Measurements from ENCODE around the gene TMPRSS9.

The TMPRSS9 gene

GRCh38 chr19:2329501-2329916 is 30.6 kb upstream of the TMPRSS9 start:
- DNase-seq (ENCODE audit: low read depth in 2 of 2), result no peak

DNA sequence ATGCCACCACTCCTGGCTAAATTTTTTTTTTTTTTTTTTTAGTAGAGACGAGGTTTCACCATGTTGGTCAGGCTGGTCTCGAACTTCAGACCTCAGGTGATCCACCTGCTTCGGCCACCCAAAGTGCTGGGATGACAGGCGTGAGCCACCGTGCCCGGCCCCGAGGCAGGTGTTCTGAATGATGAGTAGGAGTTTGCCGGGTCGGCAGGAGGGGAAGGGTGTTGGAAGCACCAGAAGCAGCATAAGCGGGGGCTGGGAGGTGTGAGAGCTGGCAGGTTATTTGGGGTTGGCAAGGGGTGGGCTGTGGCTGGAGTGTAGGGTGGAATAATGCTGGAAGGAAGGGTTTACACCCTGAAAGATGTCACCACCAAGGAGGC is 29.8 kb upstream of the TMPRSS9 start:
- DNase-seq (ENCODE audit: low read depth in 2 of 2), result no peak

DNA sequence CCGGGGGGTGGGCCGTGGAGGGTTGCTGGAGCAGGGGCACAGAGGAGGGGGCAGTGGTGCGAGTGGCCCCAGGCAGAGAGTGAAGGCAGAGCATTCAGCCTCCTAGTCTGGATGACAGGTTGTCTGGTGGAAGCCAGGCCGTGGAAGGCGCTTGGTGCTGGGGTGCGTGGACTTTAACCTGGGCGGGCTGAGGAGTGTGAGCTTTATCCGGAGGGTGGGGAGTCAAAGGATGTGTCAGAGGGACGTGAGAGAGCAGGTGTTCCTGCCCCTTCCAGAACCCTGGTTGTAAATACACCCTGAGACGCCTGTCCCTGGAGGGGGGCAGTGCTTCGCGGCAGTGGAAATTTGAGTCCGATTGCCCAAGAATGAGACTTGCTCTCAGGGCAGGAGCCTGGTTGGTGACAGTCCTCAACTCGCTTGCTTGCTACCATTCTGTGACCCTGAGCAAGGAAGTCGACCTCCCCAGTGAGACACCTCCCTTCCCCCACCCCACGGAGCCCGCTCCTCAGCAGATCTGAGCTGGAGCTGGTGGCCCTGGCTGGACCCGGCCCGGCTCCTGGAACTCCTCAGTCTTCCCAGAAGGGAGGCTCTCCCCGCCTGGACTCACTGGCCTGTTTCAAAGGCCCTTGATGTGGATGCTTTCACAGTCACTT is 29.3 kb upstream of the TMPRSS9 start:
- no peak for DNase-seq (ENCODE audit: low read depth in 2 of 2)

GRCh38 chr19:2331601-2332246 is 28.3 kb upstream of the TMPRSS9 start:
- DNase-seq (ENCODE audit: low read depth in 2 of 2), result no peak

DNA sequence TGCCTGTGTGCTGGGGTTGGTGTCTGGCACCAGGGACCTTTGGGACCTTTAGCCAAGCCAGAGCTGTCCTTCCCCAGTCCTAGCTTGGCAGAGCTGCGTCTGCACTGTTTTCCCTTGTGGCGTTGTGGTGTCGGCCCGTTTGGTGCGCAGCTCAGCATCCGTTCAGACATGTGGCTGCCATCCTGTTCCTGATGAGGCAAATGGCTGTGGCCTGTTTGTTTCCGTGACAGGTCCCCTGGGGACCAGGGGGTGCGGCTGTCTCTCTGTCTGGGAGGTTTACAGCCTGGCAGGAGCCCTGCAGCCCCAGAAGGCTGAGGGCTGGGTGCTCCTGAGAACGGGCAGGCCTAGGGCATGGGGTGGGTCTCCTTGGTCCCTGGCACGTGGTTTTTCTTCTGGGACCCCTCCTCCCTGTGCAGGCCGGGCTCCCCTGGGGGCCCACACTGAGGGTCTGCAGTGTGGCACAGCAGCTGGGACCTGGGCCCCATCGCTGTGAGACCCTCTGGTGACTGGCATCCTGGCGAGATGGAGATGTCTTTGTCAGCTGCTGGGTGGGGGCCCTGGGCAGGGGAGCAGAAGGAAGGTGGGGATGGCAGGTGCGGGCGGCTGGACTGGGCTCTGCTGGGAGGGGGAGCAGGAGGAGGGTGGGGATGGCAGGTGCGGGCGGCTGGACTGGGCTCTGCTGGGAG is 27.6 kb upstream of the TMPRSS9 start:
- no peak for DNase-seq (ENCODE audit: low read depth in 2 of 2)

- no peak for DNase-seq (ENCODE audit: low read depth in 2 of 2)
Observed at GRCh38 chr19:2333027-2333806, 26.8 kb upstream of the TMPRSS9 start.

DNA sequence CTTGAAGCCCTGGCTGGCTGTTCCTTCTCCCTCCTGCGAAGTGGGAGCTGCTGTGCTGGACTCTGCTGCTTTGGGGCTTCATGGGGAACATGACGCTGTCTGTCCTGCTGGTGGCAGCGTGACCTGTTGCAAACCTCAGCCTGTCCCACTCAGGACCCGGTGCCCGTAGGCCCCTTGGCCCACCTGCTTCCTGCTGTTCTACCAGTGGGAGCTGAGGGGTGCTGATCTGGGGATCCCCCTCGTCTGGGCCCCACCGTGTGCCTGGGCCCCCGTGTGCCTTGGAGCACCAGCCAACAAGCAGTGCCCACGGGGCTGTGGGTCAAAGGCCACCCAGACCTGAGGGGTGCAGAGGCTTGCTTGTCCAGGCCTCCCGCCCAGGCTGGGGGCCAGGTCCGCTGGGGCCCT is 26.3 kb upstream of the TMPRSS9 start:
- no peak for DNase-seq (ENCODE audit: low read depth in 2 of 2)

GRCh38 chr19:2334426-2334825 is 25.6 kb upstream of the TMPRSS9 start:
- DNase-seq (ENCODE audit: low read depth in 2 of 2), result no peak

- no peak for DNase-seq (ENCODE audit: low read depth in 2 of 2)
Observed at GRCh38 chr19:2334986-2335846, 24.8 kb upstream of the TMPRSS9 start.

GRCh38 chr19:2335848-2336247 is 24.2 kb upstream of the TMPRSS9 start:
- no peak for DNase-seq (ENCODE audit: low read depth in 2 of 2)

- no peak for DNase-seq (ENCODE audit: low read depth in 2 of 2)
Observed at GRCh38 chr19:2336528-2337328, 23.3 kb upstream of the TMPRSS9 start.

DNA sequence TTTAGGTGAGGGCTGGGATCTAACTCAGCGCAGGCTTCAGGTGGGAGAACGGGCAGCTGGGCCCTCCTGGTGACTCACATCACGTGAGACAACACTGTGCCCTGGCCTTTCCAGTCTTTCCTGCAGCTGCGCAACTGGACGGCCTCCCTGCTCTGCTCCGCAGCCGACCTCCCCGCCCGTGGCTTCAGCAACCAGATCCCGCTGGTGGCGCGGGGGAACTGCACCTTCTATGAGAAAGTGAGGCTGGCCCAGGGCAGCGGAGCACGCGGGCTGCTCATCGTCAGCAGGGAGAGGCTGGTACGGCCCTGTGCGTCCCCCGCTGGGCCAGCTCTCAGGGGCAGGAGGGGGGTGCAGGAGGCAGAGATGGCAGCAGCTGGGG is 22.7 kb upstream of the TMPRSS9 start:
- DNase-seq (ENCODE audit: low read depth in 2 of 2), result no peak

GRCh38 chr19:2338055-2338615 is 21.9 kb upstream of the TMPRSS9 start:
- no peak for DNase-seq (ENCODE audit: low read depth in 2 of 2)

DNA sequence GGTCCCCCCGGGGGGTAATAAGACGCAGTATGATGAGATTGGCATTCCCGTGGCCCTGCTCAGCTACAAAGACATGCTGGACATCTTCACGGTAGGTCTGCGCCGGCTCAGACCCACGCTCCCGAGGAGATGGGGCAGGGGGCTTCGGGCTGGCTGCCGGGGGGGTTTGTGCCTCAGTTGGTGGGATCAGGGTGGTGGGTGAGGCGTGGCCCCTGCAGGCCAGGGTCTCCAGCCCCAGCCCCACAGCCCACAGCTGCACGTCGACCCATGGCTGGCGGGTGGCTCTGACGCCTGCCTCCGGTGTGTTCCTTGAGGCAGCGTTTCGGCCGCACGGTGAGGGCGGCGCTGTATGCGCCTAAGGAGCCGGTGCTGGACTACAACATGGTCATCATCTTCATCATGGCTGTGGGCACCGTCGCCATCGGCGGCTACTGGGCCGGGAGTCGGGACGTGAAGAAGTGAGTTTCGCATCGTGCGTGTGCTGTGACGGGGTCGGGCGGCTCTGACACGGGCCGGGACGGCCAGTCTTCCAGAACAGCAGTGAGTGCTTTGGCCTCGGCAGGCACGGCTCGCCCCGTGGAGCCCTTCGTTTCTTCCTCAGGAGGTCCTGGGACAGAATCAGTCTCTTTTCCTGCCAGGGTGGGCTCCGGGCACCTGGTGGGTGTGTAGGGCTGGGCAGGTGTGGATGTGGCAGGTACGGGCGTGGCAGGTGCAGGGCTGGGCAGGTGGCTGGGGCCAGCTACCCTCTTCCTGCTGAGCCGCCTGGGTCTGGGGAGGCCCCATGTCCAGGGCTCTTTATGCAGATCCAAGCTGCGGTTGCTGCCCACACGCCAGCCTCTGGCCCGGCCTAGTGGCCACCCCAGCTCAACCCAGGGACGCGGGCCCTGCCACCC is 21.1 kb upstream of the TMPRSS9 start:
- no peak for DNase-seq (ENCODE audit: low read depth in 2 of 2)

GRCh38 chr19:2339644-2340310 is 20.3 kb upstream of the TMPRSS9 start:
- no peak for DNase-seq (ENCODE audit: low read depth in 2 of 2)

- no peak for DNase-seq (ENCODE audit: low read depth in 2 of 2)
Observed at GRCh38 chr19:2340496-2341243, 19.4 kb upstream of the TMPRSS9 start.

GRCh38 chr19:2341244-2341751 is 18.8 kb upstream of the TMPRSS9 start:
- no peak for DNase-seq (ENCODE audit: low read depth in 2 of 2)

DNA sequence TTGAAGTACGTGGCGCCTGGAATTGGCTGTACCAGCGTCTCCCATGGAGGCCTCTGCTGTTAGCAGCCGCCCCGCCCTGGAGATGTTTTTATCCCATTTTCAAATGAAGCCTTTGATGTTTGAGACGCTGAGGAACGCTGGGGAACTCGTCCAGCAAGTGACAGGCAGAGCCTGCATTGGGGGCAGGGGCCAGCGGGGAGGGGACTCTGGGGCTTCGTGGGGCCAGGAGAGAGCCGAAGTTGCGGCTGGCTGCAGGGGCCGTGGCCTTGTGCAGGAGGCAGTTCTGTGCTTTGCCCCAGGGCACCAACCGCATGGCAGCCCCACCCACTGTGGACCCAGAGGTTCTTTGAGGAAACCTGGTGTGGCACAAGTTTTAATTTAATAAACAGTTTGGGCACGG is 18.1 kb upstream of the TMPRSS9 start:
- DNase-seq (ENCODE audit: low read depth in 2 of 2), result no peak
